Right lobe of liver (tissue), 6 donors: Measurements from ENCODE around the gene NPAS1. TPM values are rescaled to one million over a fixed set of nuclear protein-coding genes. Genes with fewer than 3 reads are reported as not detected.

Source experiments
- ATAC-seq, 4 donors: fragments of 200-7000 bp; cut with Tn5 transposase; one replicate each; pipeline ENCODE4 v1.9.1; 2020; ENCODE audit warnings: mild to moderate bottlenecking in 4 of 4, moderate library complexity in 4 of 4
- DNase-seq, 3 donors: peaks; one replicate each; pipeline ENCODE4 v3.0.0-alpha.2; 2020
- H3K27ac ChIP-seq, 3 donors: fragments of 200-600 bp; one replicate each; pipeline ENCODE4 v1.8.0; 2022
- H3K27me3 ChIP-seq, 2 donors: fragments of 200-600 bp; one replicate each; pipeline ENCODE4 v1.8.0; 2022
- H3K36me3 ChIP-seq, 4 donors: fragments of 200-600 bp; sonication (generic) in 1 of 4; one replicate each; pipeline versions ENCODE4 v1.5.1 to v1.8.0; 2017 to 2022; ENCODE audit warnings: control low read depth in 1 of 4
- H3K4me1 ChIP-seq, 4 donors: fragments of 200-600 bp; sonication (generic) in 1 of 4; one replicate each; pipeline versions ENCODE4 v1.5.1 to v1.8.0; 2017 to 2022; ENCODE audit warnings: control low read depth in 1 of 4
- H3K4me3 ChIP-seq, 3 donors: fragments of 200-600 bp; one replicate each; pipeline ENCODE4 v1.8.0; 2022
- H3K9me3 ChIP-seq, 4 donors: fragments of 200-600 bp; sonication (generic) in 1 of 4; one replicate each; pipeline versions ENCODE4 v1.5.1 to v1.8.0; 2017 to 2022; ENCODE audit warnings: control low read depth in 1 of 4
- POLR2A ChIP-seq: fragments of 450-650 bp; IDR thresholded peaks from one replicate; pipeline ENCODE4 v1.6.1; 2017; ENCODE audit warnings: antibody characterized with exemption, mild to moderate bottlenecking
- WGBS: methylation state at CpG from one replicate; pipeline ENCODE4 v1.1.6; 2018; ENCODE audit warnings: low coverage, low lambda C conversion rate; ENCODE audit not compliant: insufficient coverage; ENCODE audit errors: missing lambda C conversion rate; 5-methylcytosine and 5-hydroxymethylcytosine counted together
- intact Hi-C, 2 donors: fragments of 100-400 bp; cut with DNase I; formaldehyde crosslinking; loops; one replicate each; pipeline versions ENCODE4 v1.11.2 to v1.14.1; 2022
- total RNA-seq, 6 experiments: library from RNA; depleted of rRNA in 2 of 6; stranded (reverse); fragments of >200 nt in 2 of 6; fragmentation: NEBNext Ultra II Directional in 3 of 6; extraction: Animal tissue kit (Norgen Biotek cat#: 25700) in 3 of 6; gene quantifications; one replicate each; pipeline versions ENCODE4 v1.1.0 to v1.2.4, GENCODE V29; 2016 to 2023
- TF ChIP-seq, protein P1 (sequence below), 4 donors: fragments of 200-600 bp in 3 of 4; fragments of 450-650 bp in 1 of 4; IDR thresholded peaks; one replicate each; pipeline versions ENCODE4 v1.5.1 to v1.8.0; 2016 to 2022; ENCODE audit warnings: antibody characterized with exemption in 4 of 4, mild to moderate bottlenecking in 2 of 4
- donor health status: DM: no; HTN: yes; CAD: no.
- donor health status: DM: no; HTN: no; CAD: no.
- donor health status: DM: no; HTN: no; CAD: no.
- donor health status: DM: no; HTN: yes; CAD: no.
- donor health status: DM: no; HTN: yes; CAD: no.

The NPAS1 gene
- total RNA-seq, 6 experiments from 2014 or later, result 1.3 to 1.7 TPM; not detected in 4

- 88% methylated on average over 6 of the region's 61 CpGs for WGBS
- peak in 1 of 4 donors; percentile 6 for ATAC-seq
- intact Hi-C loops, result no loop called here
- H3K36me3 ChIP-seq, result peaks cover 0 to 53% (median 24%) of the 10 kb centered on the region in 4 donors
- no peak overlapping the region for H3K4me3 ChIP-seq
- no peak for DNase-seq
- H3K4me1 ChIP-seq, result no peaks in the 10 kb centered on the region
- TF ChIP-seq, protein P1, sequence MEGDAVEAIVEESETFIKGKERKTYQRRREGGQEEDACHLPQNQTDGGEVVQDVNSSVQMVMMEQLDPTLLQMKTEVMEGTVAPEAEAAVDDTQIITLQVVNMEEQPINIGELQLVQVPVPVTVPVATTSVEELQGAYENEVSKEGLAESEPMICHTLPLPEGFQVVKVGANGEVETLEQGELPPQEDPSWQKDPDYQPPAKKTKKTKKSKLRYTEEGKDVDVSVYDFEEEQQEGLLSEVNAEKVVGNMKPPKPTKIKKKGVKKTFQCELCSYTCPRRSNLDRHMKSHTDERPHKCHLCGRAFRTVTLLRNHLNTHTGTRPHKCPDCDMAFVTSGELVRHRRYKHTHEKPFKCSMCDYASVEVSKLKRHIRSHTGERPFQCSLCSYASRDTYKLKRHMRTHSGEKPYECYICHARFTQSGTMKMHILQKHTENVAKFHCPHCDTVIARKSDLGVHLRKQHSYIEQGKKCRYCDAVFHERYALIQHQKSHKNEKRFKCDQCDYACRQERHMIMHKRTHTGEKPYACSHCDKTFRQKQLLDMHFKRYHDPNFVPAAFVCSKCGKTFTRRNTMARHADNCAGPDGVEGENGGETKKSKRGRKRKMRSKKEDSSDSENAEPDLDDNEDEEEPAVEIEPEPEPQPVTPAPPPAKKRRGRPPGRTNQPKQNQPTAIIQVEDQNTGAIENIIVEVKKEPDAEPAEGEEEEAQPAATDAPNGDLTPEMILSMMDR (IDR thresholded peaks at IDR 0.05), result no peak
- TF ChIP-seq POLR2A, result no peak
- H3K27ac ChIP-seq, result no peak overlapping the region
- no peaks in the 10 kb centered on the region for H3K27me3 ChIP-seq
- no peaks in the 10 kb centered on the region for H3K9me3 ChIP-seq
Observed at GRCh38 chr19:47066376-47067214, 47.0 kb downstream of the NPAS1 start.

- H3K27me3 ChIP-seq, result no peaks in the 10 kb centered on the region
- TF ChIP-seq POLR2A, result no peak
- TF ChIP-seq, protein P1 (IDR thresholded peaks at IDR 0.05), result no peak
- peaks cover 0 to 60% (median 27%) of the 10 kb centered on the region in 4 donors for H3K36me3 ChIP-seq
- ATAC-seq (no peak), DNase-seq (no peak)
- no peaks in the 10 kb centered on the region for H3K4me1 ChIP-seq
- WGBS, result 60% methylated on average over 1 of the region's 36 CpGs
- H3K27ac ChIP-seq, result no peak overlapping the region
- no peak overlapping the region for H3K4me3 ChIP-seq
- H3K9me3 ChIP-seq, result no peaks in the 10 kb centered on the region
- intact Hi-C loops, result no loop called here
Observed at GRCh38 chr19:47067215-47067847, 47.7 kb downstream of the NPAS1 start.

DNA sequence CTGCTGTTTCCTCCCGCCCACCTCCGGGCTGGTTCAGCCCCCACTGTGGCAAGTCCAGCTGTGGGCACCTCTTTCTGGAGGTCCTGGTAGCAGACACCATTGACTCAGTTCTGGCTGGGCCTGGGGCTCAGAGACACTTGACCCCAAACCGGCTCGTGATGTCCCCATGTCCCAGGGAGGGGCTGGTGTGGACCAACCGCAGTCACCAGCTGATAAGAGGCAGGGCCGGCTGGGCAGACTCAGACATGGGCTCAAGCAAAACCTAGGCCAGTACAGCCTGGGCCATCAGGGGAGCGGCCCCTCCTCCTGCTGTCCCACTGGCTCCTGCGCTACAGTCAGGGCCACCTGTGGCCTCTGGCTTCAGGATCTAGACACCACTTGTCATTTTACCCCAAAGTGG lies 48.6 kb downstream of the NPAS1 start:
- intact Hi-C loops, result no loop called here
- Histone ChIP-seq H3K36me3 (peaks cover 0 to 63% (median 30%) of the 10 kb centered on the region in 4 donors), H3K4me3 (no peak overlapping the region), H3K9me3 (no peaks in the 10 kb centered on the region), H3K27me3 (no peaks in the 10 kb centered on the region), H3K4me1 (no peaks in the 10 kb centered on the region), H3K27ac (no peak overlapping the region)
- TF ChIP-seq, protein P1 (IDR thresholded peaks at IDR 0.05), result no peak
- TF ChIP-seq POLR2A, result no peak
- 60% methylated on average over 2 of the region's 8 CpGs for WGBS
- DNase-seq (no peak), ATAC-seq (no peak)

DNA sequence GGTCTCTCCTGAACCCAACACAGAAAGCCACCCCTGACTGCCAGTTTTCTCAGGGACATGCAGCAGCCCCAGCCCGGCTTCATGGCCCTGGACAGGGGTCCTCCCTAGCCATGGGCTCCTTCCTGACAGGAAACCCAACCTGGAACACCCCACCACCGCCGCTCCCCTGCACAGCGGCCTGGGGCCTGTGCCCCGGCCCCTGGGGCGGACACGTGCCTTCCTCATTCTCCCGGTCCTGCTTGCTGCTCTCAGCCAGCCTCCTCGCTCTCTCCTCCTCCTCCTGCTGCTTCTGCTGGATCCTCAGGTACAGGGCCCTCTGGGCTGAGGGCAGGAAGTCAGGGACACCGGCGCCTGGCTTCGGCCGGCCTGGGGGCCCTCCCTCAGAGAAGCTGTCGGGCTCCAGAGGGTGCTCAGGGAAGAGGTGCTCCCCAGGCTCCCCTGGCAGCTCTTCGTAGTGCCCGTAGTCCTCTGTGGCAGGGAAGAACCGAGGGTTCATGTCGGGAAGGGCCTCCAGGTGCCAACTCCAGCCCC lies 49.3 kb downstream of the NPAS1 start:
- TF ChIP-seq, protein P1 (IDR thresholded peaks at IDR 0.05), result no peak
- no peak for TF ChIP-seq POLR2A
- no peak for ATAC-seq
- Histone ChIP-seq H3K4me1 (no peaks in the 10 kb centered on the region), H3K27ac (no peak overlapping the region), H3K4me3 (no peak overlapping the region), H3K27me3 (no peaks in the 10 kb centered on the region), H3K9me3 (no peaks in the 10 kb centered on the region), H3K36me3 (peaks cover 0 to 63% (median 30%) of the 10 kb centered on the region in 4 donors)
- intact Hi-C loops, result no loop called here
- no peak for DNase-seq
- 91% methylated on average over 9 of the region's 18 CpGs for WGBS
